GM04503 (cell line): ENCODE measurements around the gene HTRA3.

ENCODE experiments used
- DNase-seq: peaks from one replicate; pipeline ENCODE4 v3.0.0-alpha.2; 2012; ENCODE audit warnings: low read depth

HTRA3 gene

DNA sequence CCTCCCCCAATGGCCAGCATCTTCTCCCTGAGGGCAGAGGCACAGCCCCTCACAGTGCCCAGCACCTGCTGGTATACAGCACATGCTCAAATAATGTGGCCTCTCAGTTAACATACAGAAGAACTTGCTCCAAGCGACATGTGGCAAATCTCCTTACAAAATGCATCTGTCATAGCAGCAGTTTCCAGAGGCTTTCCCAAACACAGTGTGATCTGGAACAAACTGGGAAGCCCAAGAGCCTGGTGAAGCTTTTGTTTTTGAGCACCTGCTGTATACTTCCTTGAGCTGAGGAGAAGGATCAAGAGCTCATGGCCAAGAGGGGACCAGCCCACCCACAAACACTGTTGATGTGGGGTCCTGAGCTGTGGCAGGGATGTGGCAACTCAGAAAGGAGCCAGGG, 34.8 kb upstream of the HTRA3 start:
- no peak for DNase-seq

DNA sequence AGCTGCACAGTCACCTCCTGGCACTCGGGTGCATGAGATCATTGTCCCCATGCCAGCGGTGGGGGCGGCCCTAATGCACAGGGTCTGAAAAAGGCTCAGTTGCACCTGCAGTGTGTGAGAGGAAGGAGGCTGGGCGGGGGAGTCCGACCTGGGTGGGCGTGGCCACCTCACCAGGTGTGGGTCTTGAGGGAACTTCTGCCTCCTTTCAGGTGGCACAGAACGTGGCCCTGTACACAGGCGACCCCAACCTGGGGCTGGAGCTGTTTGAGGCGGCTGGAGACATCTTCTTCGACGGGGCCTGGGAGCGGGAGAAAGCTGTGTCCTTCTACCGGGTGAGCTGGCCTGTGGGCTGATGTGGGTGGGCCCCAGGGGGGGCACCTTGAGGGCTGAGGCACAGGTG, 34.3 kb upstream of the HTRA3 start:
- DNase-seq: no peak

DNA sequence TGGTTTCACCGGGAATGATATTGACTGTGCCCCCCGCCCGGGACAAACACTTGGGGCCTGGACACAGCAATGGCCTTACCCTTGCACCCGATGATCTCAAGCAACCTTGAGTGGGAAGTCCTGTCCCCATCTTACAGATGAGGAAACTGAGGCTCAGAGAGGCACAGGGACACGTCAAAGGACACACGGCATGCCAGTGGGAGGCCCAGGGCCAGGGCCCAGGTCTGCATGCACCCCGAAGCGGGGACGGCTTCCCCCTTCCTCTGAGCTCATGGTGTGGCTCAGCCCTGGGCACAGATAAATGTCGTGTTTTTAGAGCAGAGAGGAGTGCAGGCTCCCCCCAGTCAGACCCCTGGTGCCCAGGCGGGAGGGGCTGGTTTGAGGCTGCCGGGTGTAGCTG, 33.9 kb upstream of the HTRA3 start:
- no peak for DNase-seq

DNA sequence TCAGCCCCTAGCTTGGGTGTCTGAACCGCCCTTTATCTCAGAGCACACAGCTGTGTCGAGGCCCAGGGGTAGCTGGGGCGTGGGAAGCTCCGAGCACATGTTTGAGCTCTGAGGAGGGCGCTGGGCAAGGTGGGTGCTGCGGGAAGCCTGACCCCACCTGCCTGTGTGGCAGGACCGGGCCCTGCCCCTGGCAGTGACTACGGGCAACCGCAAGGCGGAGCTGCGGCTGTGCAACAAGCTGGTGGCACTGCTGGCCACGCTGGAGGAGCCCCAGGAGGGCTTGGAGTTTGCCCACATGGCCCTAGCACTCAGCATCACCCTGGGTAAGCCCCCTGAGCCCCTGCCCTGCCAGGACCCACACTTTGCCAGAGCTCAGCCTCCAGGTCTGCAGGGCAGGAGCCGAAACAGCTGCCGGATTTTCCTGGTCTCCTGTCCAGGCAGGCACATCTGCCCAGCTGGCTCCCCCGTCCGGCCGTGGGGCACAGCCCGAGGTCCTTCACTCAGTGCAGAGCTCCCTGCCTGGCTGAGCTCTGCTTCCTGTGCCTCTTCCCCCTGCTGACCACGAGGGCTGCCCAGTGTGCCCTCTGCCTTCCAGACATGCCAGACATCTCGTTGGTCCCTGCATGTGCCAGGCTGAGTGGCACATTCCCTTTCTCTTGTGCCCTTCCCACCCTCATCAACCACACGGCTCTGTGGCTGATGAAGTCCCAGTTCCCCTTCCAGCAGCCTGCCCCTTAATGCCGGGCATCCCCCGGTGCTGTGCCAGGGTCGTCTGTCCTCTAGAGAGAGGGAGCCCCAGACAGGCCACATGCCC, 33.2 kb upstream of the HTRA3 start:
- no peak for DNase-seq

DNA sequence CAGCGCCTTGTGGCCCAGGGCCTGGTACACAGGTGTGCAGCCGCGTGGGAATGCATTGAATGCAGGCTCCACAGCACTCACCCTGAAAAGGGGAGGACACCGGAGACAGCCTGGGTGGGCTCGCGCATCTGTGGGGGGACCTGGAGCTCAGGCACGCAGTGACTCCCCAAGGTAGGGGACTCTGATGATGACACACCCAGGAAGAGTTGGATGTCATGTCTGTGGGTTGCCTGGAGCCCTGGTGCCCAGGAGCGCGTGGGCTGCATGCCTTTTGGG, 32.7 kb upstream of the HTRA3 start:
- no peak for DNase-seq

DNA sequence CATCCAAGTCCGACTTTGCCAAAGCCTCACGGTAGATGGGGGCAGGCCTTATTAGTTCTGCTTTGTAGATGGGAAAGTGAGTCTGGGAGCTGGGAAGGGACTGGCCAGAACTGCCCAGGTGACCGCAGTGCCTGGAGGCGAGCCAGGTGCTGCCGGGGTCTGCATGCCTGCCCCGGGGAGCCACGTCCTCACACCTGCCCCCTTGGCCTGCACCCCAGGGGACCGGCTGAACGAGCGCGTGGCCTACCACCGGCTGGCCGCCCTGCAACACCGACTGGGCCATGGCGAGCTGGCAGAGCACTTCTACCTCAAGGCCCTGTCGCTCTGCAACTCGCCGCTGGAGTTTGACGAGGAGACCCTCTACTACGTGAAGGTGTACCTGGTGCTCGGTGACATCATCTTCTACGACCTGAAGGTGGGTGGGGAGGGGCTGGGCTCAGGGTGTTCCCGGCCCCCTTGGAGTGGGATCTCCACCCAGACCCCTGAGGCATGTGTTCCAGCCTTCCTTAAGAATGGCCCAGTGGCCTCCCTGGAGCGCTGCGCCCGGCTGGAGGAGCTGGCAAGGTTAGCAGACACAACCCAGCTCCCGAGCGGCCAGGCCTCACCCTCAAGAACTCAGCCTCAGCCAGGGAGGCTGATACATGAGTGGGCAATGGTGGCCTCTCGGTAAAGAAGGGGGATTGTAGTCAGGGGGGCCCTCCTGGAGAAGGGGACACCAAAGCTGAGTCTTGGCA, 32.1 kb upstream of the HTRA3 start:
- DNase-seq: no peak

DNA sequence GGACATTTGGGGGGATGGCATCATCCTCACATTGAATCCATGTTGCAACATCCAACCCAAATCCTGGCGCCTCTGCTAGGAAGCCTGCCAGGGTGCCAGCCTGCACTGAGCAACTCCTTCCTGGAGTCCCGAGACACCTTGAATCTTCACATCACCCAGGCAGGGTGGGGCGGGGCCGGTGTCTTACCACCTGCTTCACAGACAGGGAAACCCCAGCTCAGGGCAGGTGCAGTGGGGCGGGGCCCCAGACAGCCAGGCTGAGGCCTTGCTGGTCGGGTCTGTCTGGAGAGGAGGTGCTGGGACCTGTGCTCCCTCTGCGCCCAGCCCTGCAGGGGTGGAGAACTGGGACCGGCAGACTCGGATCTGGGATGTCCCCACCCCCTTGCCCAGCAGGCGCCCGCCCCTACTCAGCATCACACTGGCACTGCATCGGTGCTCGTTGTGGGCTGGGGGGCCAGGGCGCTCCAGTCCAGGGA, 31.5 kb upstream of the HTRA3 start:
- DNase-seq: no peak

DNA sequence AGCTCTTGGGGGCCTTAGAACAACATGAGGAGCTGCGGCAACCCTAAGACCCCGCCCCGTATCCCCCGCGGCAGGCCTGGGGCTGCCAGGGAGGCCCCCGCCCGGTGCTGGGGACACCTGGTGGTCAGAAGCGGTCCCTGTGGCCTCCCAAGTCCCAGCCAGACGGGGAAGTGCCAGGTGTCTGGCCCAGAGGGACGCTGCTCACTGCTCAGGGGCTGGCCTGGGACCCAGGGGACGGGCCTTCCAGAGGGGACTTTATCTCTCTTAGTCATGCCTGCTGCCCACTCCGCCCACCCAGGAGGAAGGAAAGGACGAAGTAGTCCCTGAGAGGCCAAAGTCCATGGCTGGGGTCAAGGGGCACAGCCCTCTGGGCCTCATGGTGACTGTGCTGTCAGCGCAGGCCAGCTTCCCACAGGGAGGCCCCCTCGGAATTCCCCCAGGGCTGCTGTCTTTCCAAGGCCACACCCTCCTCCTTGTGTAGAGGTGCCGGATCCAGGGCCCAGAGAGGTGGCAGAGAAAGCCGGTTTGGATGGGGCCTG, 31.0 kb upstream of the HTRA3 start:
- no peak for DNase-seq

DNA sequence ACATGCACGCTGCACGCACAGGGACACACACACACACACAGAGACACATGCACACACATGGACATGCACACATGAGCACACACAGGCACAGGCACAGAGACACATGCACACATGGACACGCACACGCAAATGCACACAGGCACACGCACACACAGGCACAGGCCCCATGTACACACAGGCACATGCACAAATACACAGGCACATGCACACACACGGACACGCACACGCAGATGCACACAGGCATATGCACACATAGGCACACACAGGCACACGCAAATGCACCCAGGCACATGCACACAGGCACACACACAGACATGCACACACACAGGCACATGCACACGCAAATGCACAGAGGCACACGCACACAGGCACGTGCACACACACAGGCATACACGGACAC, 30.3 kb upstream of the HTRA3 start:
- DNase-seq: no peak

DNA sequence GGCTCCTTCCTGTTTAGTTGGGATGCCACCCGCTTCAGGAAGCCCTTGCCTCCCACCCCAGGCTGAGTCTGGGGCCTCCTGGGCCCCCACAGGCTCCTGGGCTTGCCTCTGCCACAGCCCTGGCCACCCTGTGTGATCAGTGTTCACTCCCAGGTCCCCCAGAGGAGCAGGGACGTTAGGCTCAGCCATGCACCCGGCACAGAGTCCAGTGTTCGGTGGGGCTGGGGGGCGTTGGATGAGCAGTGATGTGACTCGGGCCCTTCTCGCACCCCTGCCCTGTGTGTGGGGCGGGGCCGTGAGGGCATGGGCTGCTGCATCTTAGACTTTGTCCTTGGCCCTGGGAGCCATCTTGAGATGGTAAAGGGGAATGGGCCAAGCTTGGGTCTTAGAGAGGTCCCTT, 29.9 kb upstream of the HTRA3 start:
- no peak for DNase-seq

DNA sequence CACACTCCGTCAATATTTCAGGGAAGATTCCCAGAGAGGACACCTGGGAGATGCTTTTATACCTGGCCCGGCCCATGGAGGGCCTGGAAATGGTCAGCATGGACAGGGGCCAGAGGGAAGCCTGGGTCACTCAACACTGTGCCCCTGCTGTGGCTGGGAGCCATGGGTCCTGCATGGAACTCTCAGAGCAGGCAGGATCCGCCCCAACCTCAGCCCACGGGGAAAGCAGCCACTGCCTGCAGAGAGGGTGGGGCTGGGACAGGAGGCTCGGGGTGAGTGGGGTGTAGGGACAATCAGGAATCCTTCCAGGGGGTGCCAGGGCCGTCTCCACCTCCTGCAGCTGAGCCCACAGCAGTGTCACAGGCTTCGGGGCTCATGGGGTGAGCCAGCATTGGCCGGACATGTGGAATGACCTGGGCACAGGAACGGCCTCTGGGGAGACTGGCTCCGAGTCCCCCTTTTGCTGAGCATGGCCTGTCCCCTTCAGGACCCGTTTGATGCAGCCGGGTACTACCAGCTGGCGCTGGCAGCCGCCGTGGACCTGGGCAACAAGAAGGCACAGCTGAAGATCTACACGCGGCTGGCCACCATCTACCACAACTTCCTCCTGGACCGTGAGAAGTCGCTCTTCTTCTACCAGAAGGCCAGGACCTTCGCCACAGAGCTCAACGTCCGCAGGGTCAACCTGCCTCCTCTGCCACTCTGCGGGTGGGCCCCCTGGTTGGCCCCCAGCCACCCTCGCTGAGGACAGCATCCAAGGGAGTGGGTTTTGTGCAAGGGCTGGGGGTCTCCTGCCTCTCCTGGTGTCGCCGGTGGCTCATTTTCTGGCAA, 29.1 kb upstream of the HTRA3 start:
- DNase-seq: no peak

DNA sequence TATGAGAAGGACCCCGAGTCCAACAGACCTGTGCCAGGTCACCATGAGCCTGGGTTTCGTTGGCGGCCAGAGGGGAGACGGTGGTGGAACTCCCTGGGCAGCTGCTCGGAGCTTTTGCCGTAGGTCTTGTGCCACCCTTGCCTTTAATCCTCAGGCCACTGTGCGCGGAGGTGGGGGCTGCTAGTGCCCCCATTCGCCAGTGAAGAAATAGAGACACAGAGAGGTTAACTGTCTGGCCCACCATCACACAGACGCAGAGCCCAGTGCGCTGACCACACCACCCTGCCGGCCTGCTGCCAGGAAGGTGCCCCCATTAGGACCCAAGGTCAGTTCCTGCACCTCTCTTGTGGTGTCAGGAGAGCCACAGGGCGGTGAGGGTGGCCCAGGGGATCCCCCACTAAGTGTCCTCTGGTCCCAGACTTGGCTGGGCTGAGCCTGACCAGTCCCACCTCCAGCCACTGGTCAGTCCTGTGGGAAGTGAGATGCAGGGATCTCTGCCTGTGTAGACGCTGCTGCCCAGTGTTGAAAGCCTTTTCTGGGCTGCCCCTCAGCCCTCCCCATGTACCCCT, 28.3 kb upstream of the HTRA3 start:
- DNase-seq: no peak

DNA sequence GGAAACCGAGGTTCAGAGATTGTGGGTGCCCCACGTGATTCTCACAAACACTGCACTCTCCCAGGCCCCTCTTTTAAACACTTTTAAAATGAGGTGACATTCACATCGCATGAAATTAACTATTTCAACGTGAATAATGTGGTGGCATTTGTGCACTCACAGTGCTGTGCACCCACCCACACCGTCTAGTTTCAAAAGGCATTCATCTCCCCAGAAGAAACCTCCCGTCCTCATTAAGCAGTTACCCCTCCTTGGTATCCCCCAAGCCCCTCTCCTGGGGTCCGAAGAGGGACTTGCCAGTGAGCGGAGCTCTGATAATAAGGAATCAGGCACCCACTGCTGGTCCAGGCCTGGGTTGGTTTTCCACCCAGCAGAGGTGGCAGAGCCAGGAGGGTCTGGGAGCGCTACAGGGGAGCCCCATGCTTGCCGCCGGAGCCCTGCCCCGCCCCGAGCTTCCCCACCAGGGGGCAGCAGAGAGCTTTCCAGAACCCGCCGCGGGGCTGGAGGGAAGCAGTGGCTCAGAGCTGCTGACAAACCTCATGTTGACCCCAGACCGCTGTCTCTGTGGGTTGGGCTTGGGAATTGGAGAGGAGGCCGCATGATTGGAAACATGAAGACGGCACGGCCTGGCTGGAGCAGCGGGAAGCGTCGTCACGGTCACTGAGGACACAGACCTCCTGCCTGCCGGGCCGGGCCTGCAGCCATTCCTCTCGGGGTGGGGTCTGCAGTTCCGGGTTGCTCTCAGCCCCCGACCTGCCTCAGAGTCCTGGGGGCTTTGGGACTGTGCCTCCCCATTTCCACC, 27.5 kb upstream of the HTRA3 start:
- no peak for DNase-seq

DNA sequence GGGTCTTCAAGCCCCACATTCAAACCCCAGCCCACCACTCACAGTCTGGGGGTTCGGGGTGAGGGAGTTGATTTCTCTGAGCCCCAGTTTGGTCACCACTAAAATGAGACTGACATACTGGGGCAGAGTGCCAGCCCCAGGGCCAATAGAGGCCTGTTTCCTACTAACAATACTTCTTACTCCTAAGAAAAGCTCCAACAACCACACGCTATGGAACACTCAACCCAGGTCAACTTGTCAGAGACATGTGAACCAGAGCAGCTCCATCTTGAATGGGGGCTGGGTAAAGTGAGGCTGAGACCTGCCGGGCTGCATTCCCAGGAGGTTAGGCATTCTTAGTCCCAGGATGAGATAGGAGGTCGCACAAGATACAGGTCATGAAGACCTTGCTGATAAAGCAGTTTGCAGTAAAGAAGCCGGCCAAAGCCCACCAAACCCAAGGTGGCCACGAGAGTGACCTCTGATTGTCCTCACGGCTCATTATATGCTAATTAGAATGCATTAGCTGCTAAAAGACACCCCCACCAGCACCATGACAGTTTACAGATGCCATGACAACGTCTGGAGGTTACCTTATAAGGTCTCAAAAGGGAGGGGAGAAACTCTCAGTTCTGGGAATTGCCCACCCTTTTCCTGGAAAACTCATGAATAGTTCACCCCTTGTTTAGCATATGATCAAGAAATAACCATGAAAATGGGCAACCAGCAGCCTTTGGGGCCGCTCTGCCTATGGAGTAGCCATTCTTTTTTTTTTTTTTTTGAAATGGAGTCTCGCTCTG, 26.6 kb upstream of the HTRA3 start:
- DNase-seq: no peak

DNA sequence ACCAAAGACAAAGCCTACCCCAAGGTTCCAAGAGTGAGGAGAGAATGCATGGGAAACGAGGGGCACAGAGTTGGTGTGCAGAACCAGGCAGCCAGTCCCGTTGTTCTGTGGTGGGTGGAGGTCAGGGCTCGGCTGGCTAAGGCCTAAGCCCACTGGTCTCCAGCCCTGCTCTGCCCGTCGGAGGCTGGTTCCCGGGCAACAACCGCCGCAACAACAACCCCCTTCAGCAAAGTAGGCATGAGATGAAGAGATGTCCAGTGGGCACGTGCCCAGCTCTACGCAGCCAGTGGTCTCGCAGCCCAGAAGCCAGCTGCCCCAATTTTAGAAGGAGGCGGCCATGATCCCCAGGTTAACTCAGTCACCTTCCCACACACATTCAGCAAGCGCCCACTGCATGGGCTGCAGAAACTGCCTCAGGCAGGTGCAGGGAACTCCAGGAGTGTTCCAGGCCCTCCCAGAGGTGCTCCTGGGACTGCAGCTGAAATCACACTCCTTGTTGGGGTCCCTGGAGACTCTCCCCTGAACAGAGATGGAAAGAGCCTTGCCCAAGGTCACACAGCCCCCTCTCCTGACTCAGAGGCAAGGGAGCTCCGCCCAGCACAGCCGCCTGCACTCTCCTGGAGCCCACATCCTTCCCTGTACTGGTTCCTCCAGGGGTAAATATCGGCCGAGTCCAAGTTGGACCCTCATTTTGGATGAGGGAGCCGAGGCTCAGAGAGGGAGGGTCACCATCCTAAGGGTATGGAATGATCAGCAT, 25.4 kb upstream of the HTRA3 start:
- no peak for DNase-seq

DNA sequence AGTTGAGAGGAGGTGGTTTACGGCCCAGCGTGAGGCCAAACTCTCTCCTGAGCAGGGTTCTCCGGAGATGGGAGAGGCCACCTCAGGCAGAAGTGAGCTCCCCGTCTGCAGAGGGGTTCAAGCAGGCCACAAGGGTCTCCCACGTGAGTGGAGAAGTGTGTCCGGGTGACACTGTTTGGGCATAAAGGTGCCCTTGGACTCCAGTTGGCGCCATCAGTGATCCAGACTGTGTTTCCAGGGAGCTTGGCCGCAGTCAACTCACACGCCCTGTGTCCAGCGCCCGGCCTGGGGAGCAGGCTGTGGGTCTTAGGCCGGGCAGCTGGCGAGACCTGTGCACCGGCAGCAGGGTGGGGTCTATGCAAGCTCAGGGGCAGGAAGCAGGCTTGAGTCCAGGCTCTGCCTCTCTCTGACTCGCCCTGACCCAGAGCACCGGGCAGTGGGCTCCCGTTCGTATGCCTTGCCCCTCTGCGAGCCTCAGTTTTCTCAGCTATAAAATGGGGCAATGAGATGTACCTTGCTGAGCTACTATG, 24.6 kb upstream of the HTRA3 start:
- no peak for DNase-seq

DNA sequence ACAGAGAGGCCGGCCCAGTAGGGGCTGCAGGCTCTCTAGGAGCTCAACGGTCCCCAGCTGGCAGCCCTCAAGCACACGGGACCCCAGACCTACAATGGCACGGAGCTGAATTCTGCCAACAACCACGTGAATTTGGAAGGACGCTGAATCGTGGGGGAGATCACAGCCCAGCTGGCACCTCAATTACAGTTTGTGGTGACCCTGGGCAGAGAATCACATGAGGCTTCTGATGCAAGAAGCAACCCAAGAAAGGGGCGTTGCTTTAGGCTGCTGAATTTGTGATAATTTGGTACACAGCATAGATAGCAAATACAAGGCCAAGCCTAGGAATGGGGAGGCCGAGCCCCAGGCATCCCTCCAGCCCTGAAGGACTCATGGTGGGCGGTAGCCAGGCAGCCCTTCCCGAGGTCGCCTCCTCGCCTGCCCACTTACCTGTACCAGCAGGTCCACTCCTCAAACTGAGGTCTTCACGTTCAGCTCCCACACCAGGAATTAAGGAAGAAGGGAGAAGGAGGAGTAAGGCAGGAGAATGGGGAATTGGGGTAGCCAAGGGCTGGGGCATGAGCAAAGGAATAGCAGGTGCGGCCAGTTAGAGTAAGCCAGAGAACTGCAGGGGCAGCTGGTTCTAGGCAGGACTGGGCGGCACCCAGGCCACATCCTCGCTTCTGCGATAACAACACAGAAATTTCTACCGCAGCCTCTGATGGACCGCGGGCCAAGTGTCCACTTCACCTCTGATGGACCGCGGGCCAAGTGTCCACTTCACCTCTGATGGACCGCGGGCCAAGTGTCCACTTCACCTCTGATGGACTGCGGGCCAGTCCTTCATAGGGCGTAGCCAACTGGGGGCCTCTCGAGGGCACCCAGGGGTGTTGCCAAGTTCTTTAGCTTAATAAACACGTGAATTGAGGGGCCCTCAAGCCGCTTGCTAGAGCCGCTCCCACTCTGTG, 23.4 kb upstream of the HTRA3 start:
- no peak for DNase-seq
